Esophagus muscularis mucosa (tissue), 4 donors: Measurements from ENCODE around the gene TBC1D2. TPM values are rescaled to one million over a fixed set of nuclear protein-coding genes. Genes with fewer than 3 reads are reported as not detected.

Source experiments
- DNase-seq: peaks from one replicate; pipeline ENCODE4 v3.0.0-alpha.2; 2017; ENCODE audit errors: extremely low spot score
- H3K27ac ChIP-seq, 4 donors: fragments of 200-600 bp; sonication (generic); replicated peaks in 1 of 4; 1 replicate in 3 of 4; 2 replicates in 1 of 4; pipeline ENCODE4 v1.5.1; 2016 to 2019; ENCODE audit warnings: mild to moderate bottlenecking in 1 of 4
- H3K27me3 ChIP-seq, 4 donors: fragments of 200-600 bp; sonication (generic); one replicate each; pipeline versions ENCODE4 v1.5.1 to v1.6.0; 2016 to 2019
- H3K36me3 ChIP-seq, 4 donors: fragments of 200-600 bp; sonication (generic); one replicate each; pipeline ENCODE4 v1.5.1; 2016 to 2019
- H3K4me1 ChIP-seq, 4 donors: fragments of 200-600 bp; sonication (generic); one replicate each; pipeline ENCODE4 v1.5.1; 2016 to 2019
- H3K4me3 ChIP-seq, 4 donors: fragments of 200-600 bp; sonication (generic); 1 replicate in 2 of 4; 2 replicates in 2 of 4; pipeline ENCODE4 v1.5.1; 2016 to 2019; ENCODE audit warnings: mild to moderate bottlenecking in 4 of 4, moderate library complexity in 1 of 4
- H3K9me3 ChIP-seq, 4 donors: fragments of 200-600 bp; sonication (generic); 1 replicate in 3 of 4; 2 replicates in 1 of 4; pipeline ENCODE4 v1.5.1; 2016 to 2019
- EP300 ChIP-seq: sonication (generic); formaldehyde crosslinking; IDR thresholded peaks from one replicate; pipeline ENCODE4 v1.6.1; 2017; ENCODE audit warnings: antibody characterized with exemption
- POLR2A ChIP-seq: fragments of 450-650 bp; IDR thresholded peaks from one replicate; pipeline ENCODE4 v1.6.1; 2017; ENCODE audit warnings: antibody characterized with exemption, moderate library complexity, mild to moderate bottlenecking, low read depth
- POLR2AphosphoS5 ChIP-seq, 2 donors: sonication (generic); formaldehyde crosslinking; IDR thresholded peaks; one replicate each; pipeline ENCODE4 v1.6.1; 2017; ENCODE audit warnings: antibody characterized with exemption in 2 of 2
- WGBS: methylation state at CpG from one replicate; pipeline ENCODE4 v1.1.5; 2018; 5-methylcytosine and 5-hydroxymethylcytosine counted together
- intact Hi-C: fragments of 100-400 bp; cut with DNase I; formaldehyde crosslinking; loops from one replicate; pipeline ENCODE4 v1.15.1; 2023
- total RNA-seq, 4 donors: library from RNA; depleted of rRNA; stranded (reverse); fragments of >200 nt; gene quantifications; one replicate each; pipeline versions ENCODE4 v1.1.0 to v1.2.1, GENCODE V29; 2016
- TF ChIP-seq, protein P1 (sequence below), 3 experiments: fragments of 200-600 bp in 2 of 3; fragments of 450-650 bp in 1 of 3; sonication (generic) in 2 of 3; IDR thresholded peaks; one replicate each; pipeline ENCODE4 v1.5.1; 2017 to 2019; ENCODE audit warnings: antibody characterized with exemption in 3 of 3, mild to moderate bottlenecking in 2 of 3, moderate library complexity in 1 of 3

The TBC1D2 gene
- total RNA-seq, 4 donors from 2014 or later, result 5.0 to 12.4 (median 7.3) TPM

DNA sequence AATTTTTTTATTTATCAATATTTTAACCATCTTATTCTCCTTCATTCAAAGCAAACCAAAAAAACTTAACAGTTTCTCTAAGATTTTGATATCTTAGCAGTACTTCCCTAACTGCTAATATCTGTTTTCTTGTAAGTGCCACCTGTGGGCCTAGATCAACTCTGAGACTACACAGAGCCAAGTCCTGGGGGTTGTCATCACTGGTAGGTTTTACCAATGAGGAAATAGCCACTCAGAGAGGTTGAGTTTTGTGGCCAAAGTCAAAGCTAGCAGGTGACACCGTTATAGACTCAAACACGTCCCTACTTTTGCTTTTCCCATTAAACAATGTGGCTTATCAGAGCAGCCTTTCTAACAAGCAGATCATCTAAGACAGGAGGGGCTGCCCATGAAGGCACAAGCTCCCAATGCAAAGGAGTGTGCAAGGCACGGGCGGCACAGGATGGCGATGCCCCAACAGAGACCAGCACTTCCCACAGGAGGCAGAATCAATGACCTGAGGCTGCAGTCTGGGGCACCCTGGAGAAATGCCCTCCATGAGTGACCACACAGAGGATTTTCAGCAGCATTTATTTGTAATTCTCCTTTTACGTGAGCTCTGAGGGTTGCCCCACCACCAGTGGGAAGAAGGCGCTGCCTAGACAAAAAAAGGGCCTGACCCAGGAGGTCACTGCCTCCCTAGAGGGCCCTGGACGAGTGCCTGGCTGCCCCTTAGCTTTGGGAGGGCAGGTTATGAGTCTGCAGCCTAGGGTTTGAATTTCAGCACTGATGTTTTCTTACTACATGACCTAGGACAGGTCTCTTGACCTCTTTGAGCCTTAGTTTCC, 7.4 kb downstream of the TBC1D2 start:
- Histone ChIP-seq H3K4me3 (no peak overlapping the region), H3K9me3 (no peaks in the 10 kb centered on the region), H3K4me1 (peaks cover 15 to 36% (median 18%) of the 10 kb centered on the region in 4 donors), H3K27ac (peak overlapping the region; percentile 54 to 71 (median 62)), H3K36me3 (peaks cover 3 to 26% (median 9%) of the 10 kb centered on the region in 4 donors), H3K27me3 (no peaks in the 10 kb centered on the region)
- intact Hi-C loops, result no loop called here
- WGBS, result 71% methylated on average over 7 of the region's 8 CpGs
- DNase-seq, result no peak
- TF ChIP-seq POLR2AphosphoS5 (IDR thresholded peaks at IDR 0.05) (no peak), EP300 (no peak), POLR2A (no peak)
- TF ChIP-seq, protein P1, sequence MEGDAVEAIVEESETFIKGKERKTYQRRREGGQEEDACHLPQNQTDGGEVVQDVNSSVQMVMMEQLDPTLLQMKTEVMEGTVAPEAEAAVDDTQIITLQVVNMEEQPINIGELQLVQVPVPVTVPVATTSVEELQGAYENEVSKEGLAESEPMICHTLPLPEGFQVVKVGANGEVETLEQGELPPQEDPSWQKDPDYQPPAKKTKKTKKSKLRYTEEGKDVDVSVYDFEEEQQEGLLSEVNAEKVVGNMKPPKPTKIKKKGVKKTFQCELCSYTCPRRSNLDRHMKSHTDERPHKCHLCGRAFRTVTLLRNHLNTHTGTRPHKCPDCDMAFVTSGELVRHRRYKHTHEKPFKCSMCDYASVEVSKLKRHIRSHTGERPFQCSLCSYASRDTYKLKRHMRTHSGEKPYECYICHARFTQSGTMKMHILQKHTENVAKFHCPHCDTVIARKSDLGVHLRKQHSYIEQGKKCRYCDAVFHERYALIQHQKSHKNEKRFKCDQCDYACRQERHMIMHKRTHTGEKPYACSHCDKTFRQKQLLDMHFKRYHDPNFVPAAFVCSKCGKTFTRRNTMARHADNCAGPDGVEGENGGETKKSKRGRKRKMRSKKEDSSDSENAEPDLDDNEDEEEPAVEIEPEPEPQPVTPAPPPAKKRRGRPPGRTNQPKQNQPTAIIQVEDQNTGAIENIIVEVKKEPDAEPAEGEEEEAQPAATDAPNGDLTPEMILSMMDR (IDR thresholded peaks at IDR 0.05), result no peak

GRCh38 chr9:98242426-98242825, 13.0 kb downstream of the TBC1D2 start:
- Histone ChIP-seq H3K27ac (no peak overlapping the region), H3K27me3 (no peaks in the 10 kb centered on the region), H3K36me3 (peaks cover 3 to 25% (median 12%) of the 10 kb centered on the region in 4 donors), H3K9me3 (no peaks in the 10 kb centered on the region), H3K4me1 (peaks cover 0 to 6% (median 2%) of the 10 kb centered on the region in 4 donors), H3K4me3 (no peak overlapping the region)
- WGBS, result 91% methylated on average over 3 of the region's 3 CpGs
- TF ChIP-seq EP300, result no peak
- TF ChIP-seq POLR2AphosphoS5 (IDR thresholded peaks at IDR 0.05), result no peak
- TF ChIP-seq POLR2A, result no peak
- TF ChIP-seq, protein P1 (IDR thresholded peaks at IDR 0.05), result no peak
- no peak for DNase-seq
- intact Hi-C loops, result no loop called here

GRCh38 chr9:98241357-98242300, 13.8 kb downstream of the TBC1D2 start:
- no peak for DNase-seq
- Histone ChIP-seq H3K4me3 (no peak overlapping the region), H3K27me3 (no peaks in the 10 kb centered on the region), H3K36me3 (peaks cover 3 to 25% (median 12%) of the 10 kb centered on the region in 4 donors), H3K27ac (no peak overlapping the region), H3K9me3 (no peaks in the 10 kb centered on the region), H3K4me1 (peaks cover 0 to 6% (median 2%) of the 10 kb centered on the region in 4 donors)
- intact Hi-C loops, result no loop called here
- TF ChIP-seq, protein P1 (IDR thresholded peaks at IDR 0.05), result no peak
- TF ChIP-seq POLR2A (no peak), POLR2AphosphoS5 (IDR thresholded peaks at IDR 0.05) (no peak), EP300 (no peak)
- WGBS, result 92% methylated on average over 8 of the region's 8 CpGs

DNA sequence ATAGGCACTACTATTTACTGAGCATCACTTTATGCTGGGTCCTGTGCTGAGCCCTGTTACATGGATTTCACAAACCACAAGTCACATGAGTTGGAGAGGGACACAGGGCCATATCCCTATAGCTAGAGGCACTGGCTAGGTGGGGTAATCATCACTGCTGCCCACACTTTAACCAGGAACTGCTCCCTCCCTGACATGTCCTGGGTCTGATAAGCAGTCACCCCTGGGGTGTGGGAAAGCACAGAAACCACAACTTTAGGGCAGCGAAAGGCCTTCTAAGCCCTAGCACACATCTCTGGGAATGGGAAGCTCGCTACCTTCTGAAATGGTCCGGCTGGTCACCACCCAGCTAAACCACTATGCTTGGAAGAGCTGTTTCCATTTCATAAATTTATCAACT, 15.0 kb downstream of the TBC1D2 start:
- H3K27me3 ChIP-seq, result no peaks in the 10 kb centered on the region
- no peak for DNase-seq
- H3K36me3 ChIP-seq, result peaks cover 3 to 25% (median 12%) of the 10 kb centered on the region in 4 donors
- H3K4me3 ChIP-seq, result no peak overlapping the region
- TF ChIP-seq EP300, result no peak
- TF ChIP-seq, protein P1 (IDR thresholded peaks at IDR 0.05), result no peak
- TF ChIP-seq POLR2A, result no peak
- TF ChIP-seq POLR2AphosphoS5 (IDR thresholded peaks at IDR 0.05), result no peak
- intact Hi-C loops, result no loop called here
- no peak overlapping the region for H3K27ac ChIP-seq
- H3K4me1 ChIP-seq, result no peaks in the 10 kb centered on the region
- 91% methylated on average over 3 of the region's 3 CpGs for WGBS
- H3K9me3 ChIP-seq, result no peaks in the 10 kb centered on the region
